ENCODE data around the gene COL1A1.

GRCh38 chr17:50207792-50208567 lies 6.5 kb upstream of the COL1A1 start:
- TF ChIP-seq RAD21 (IDR thresholded peaks at IDR 0.05; ENCODE audit: low read depth) (no peak), CEBPB (IDR thresholded peaks at IDR 0.05) (no peak), FOXM1 (IDR thresholded peaks at IDR 0.05; ENCODE audit: borderline replicate concordance, low read depth) (no peak), EP300 (IDR thresholded peaks at IDR 0.05; ENCODE audit: borderline replicate concordance) (no peak), USF1 (IDR thresholded peaks at IDR 0.05) (no peak), REST (IDR thresholded peaks at IDR 0.05; ENCODE audit: low read depth) (no peak)
